ENCODE measurements around the gene GRAMD2B.
"Not testable (repeated sequence)": the region's sequence is repeated elsewhere in the genome, so short reads cannot be mapped to it uniquely, and the experiment has no call there.

Gene GRAMD2B

GRCh38 chr5:126380316-126380715 lies 42.9 kb upstream of the GRAMD2B start:
- H3K14ac ChIP-seq (ENCODE audit: low read length in 2 of 2); H3K36me3 ChIP-seq (ENCODE audit: control insufficient read depth in 1 of 2, insufficient read depth in 2 of 2, low read depth in 1 of 2, low read length in 2 of 2); H2BK15ac ChIP-seq (ENCODE audit: low read depth, poor library complexity, severe bottlenecking); H3K4me3 ChIP-seq (ENCODE audit: insufficient read depth in 1 of 2, low read depth in 1 of 2, low read length in 2 of 2); H3K9ac ChIP-seq (ENCODE audit: low read length); H2BK120ac ChIP-seq (ENCODE audit: low read depth, low read length); H3K79me1 ChIP-seq (replicated peaks; ENCODE audit: low read length, poor library complexity, severe bottlenecking); H3K4me2 ChIP-seq (ENCODE audit: low read length, poor library complexity, severe bottlenecking); H3K9me3 ChIP-seq (ENCODE audit: control insufficient read depth, low read length); H3K4ac ChIP-seq (ENCODE audit: low read depth in 1 of 2, low read length in 2 of 2); H2AFZ ChIP-seq (ENCODE audit: low read depth, low read length); H2AK5ac ChIP-seq (ENCODE audit: low read length, severe bottlenecking); DNase-seq; H3K23ac ChIP-seq (ENCODE audit: low read length in 2 of 2); H3K18ac ChIP-seq (ENCODE audit: low read depth in 1 of 2, low read length in 2 of 2); H4K8ac ChIP-seq (ENCODE audit: low read length); H4K91ac ChIP-seq (ENCODE audit: low read length); H2BK12ac ChIP-seq (ENCODE audit: low read length in 2 of 2); H2BK5ac ChIP-seq (ENCODE audit: low read depth, low read length, poor library complexity, severe bottlenecking); H3K27me3 ChIP-seq (ENCODE audit: control insufficient read depth in 1 of 2, insufficient read depth in 1 of 2, low read length in 2 of 2); H3K27ac ChIP-seq (ENCODE audit: low read length, poor library complexity, severe bottlenecking): not testable (repeated sequence)
- H3K4me1 ChIP-seq (ENCODE audit: control insufficient read depth, insufficient read depth, low read depth, low read length), result peaks cover 10% of the 10 kb centered on the region
- WGBS, result 97% methylated on average over 2 of the region's 2 CpGs

- Histone ChIP-seq H3K4me3 (ENCODE audit: insufficient read depth in 1 of 2, low read depth in 1 of 2, low read length in 2 of 2) (no peak overlapping the region), H3K4me2 (ENCODE audit: low read length, poor library complexity, severe bottlenecking) (no peak overlapping the region), H3K18ac (ENCODE audit: low read depth in 1 of 2, low read length in 2 of 2) (no peak overlapping the region), H3K14ac (ENCODE audit: low read length in 2 of 2) (no peak overlapping the region), H4K8ac (ENCODE audit: low read length) (no peak overlapping the region), H2BK12ac (ENCODE audit: low read length in 2 of 2) (no peak overlapping the region), H3K9ac (ENCODE audit: low read length) (no peak overlapping the region), H3K36me3 (ENCODE audit: control insufficient read depth in 1 of 2, insufficient read depth in 2 of 2, low read depth in 1 of 2, low read length in 2 of 2) (no peaks in the 10 kb centered on the region), H2BK15ac (ENCODE audit: low read depth, poor library complexity, severe bottlenecking) (no peak overlapping the region), H3K4me1 (ENCODE audit: control insufficient read depth, insufficient read depth, low read depth, low read length) (peaks cover 8% of the 10 kb centered on the region), H2AK5ac (ENCODE audit: low read length, severe bottlenecking) (peak overlapping the region; percentile 69), H3K4ac (ENCODE audit: low read depth in 1 of 2, low read length in 2 of 2) (no peak overlapping the region), H3K27ac (ENCODE audit: low read length, poor library complexity, severe bottlenecking) (peak overlapping the region; percentile 94), H3K27me3 (ENCODE audit: control insufficient read depth in 1 of 2, insufficient read depth in 1 of 2, low read length in 2 of 2) (no peaks in the 10 kb centered on the region), H3K79me1 (replicated peaks; ENCODE audit: low read length, poor library complexity, severe bottlenecking) (peaks cover 8% of the 10 kb centered on the region), H3K23ac (ENCODE audit: low read length in 2 of 2) (no peak overlapping the region), H2BK120ac (ENCODE audit: low read depth, low read length) (no peak overlapping the region), H4K91ac (ENCODE audit: low read length) (no peak overlapping the region), H2BK5ac (ENCODE audit: low read depth, low read length, poor library complexity, severe bottlenecking) (no peak overlapping the region), H2AFZ (ENCODE audit: low read depth, low read length) (no peak overlapping the region), H3K9me3 (ENCODE audit: control insufficient read depth, low read length) (peaks cover 10% of the 10 kb centered on the region)
- no peak for DNase-seq
Measured at GRCh38 chr5:126383246-126383645, 40.0 kb upstream of the GRAMD2B start.

GRCh38 chr5:126383776-126384175 lies 39.4 kb upstream of the GRAMD2B start:
- H2AFZ ChIP-seq (ENCODE audit: low read depth, low read length), result no peak overlapping the region
- no peak overlapping the region for H3K4me2 ChIP-seq (ENCODE audit: low read length, poor library complexity, severe bottlenecking)
- H3K36me3 ChIP-seq (ENCODE audit: control insufficient read depth in 1 of 2, insufficient read depth in 2 of 2, low read depth in 1 of 2, low read length in 2 of 2), result no peaks in the 10 kb centered on the region
- no peak overlapping the region for H4K8ac ChIP-seq (ENCODE audit: low read length)
- H3K27ac ChIP-seq (ENCODE audit: low read length, poor library complexity, severe bottlenecking), result peak overlapping the region; percentile 94
- no peaks in the 10 kb centered on the region for H3K27me3 ChIP-seq (ENCODE audit: control insufficient read depth in 1 of 2, insufficient read depth in 1 of 2, low read length in 2 of 2)
- H2BK5ac ChIP-seq (ENCODE audit: low read depth, low read length, poor library complexity, severe bottlenecking), result no peak overlapping the region
- WGBS, result 86% methylated on average over 1 of the region's 3 CpGs
- peaks cover 8% of the 10 kb centered on the region for H3K79me1 ChIP-seq (replicated peaks; ENCODE audit: low read length, poor library complexity, severe bottlenecking)
- peaks cover 8% of the 10 kb centered on the region for H3K4me1 ChIP-seq (ENCODE audit: control insufficient read depth, insufficient read depth, low read depth, low read length)
- H3K18ac ChIP-seq (ENCODE audit: low read depth in 1 of 2, low read length in 2 of 2), result no peak overlapping the region
- H2BK15ac ChIP-seq (ENCODE audit: low read depth, poor library complexity, severe bottlenecking), result no peak overlapping the region
- no peak overlapping the region for H3K14ac ChIP-seq (ENCODE audit: low read length in 2 of 2)
- no peak overlapping the region for H3K4me3 ChIP-seq (ENCODE audit: insufficient read depth in 1 of 2, low read depth in 1 of 2, low read length in 2 of 2)
- DNase-seq, result no peak
- H2AK5ac ChIP-seq (ENCODE audit: low read length, severe bottlenecking), result no peak overlapping the region
- no peak overlapping the region for H4K91ac ChIP-seq (ENCODE audit: low read length)
- no peak overlapping the region for H2BK120ac ChIP-seq (ENCODE audit: low read depth, low read length)
- H3K23ac ChIP-seq (ENCODE audit: low read length in 2 of 2), result no peak overlapping the region
- H3K9me3 ChIP-seq (ENCODE audit: control insufficient read depth, low read length), result peaks cover 10% of the 10 kb centered on the region
- no peak overlapping the region for H3K9ac ChIP-seq (ENCODE audit: low read length)
- H3K4ac ChIP-seq (ENCODE audit: low read depth in 1 of 2, low read length in 2 of 2), result no peak overlapping the region
- H2BK12ac ChIP-seq (ENCODE audit: low read length in 2 of 2), result no peak overlapping the region

GRCh38 chr5:126384985-126385384 lies 38.2 kb upstream of the GRAMD2B start:
- Histone ChIP-seq H3K9ac (ENCODE audit: low read length) (no peak overlapping the region), H3K36me3 (ENCODE audit: control insufficient read depth in 1 of 2, insufficient read depth in 2 of 2, low read depth in 1 of 2, low read length in 2 of 2) (no peaks in the 10 kb centered on the region), H2AK5ac (ENCODE audit: low read length, severe bottlenecking) (no peak overlapping the region), H3K4me3 (ENCODE audit: insufficient read depth in 1 of 2, low read depth in 1 of 2, low read length in 2 of 2) (no peak overlapping the region), H3K18ac (ENCODE audit: low read depth in 1 of 2, low read length in 2 of 2) (peak overlapping the region in 1 of 2 experiments; percentile 16), H2BK15ac (ENCODE audit: low read depth, poor library complexity, severe bottlenecking) (no peak overlapping the region), H4K8ac (ENCODE audit: low read length) (no peak overlapping the region), H2BK5ac (ENCODE audit: low read depth, low read length, poor library complexity, severe bottlenecking) (no peak overlapping the region), H3K79me1 (replicated peaks; ENCODE audit: low read length, poor library complexity, severe bottlenecking) (peaks cover 10% of the 10 kb centered on the region), H3K14ac (ENCODE audit: low read length in 2 of 2) (no peak overlapping the region), H2BK120ac (ENCODE audit: low read depth, low read length) (no peak overlapping the region), H3K9me3 (ENCODE audit: control insufficient read depth, low read length) (peaks cover 10% of the 10 kb centered on the region), H2AFZ (ENCODE audit: low read depth, low read length) (no peak overlapping the region), H3K4me1 (ENCODE audit: control insufficient read depth, insufficient read depth, low read depth, low read length) (peaks cover 8% of the 10 kb centered on the region), H2BK12ac (ENCODE audit: low read length in 2 of 2) (no peak overlapping the region), H4K91ac (ENCODE audit: low read length) (no peak overlapping the region), H3K23ac (ENCODE audit: low read length in 2 of 2) (no peak overlapping the region), H3K4me2 (ENCODE audit: low read length, poor library complexity, severe bottlenecking) (peak overlapping the region; percentile 27), H3K4ac (ENCODE audit: low read depth in 1 of 2, low read length in 2 of 2) (no peak overlapping the region), H3K27ac (ENCODE audit: low read length, poor library complexity, severe bottlenecking) (peak overlapping the region; percentile 94), H3K27me3 (ENCODE audit: control insufficient read depth in 1 of 2, insufficient read depth in 1 of 2, low read length in 2 of 2) (no peaks in the 10 kb centered on the region)
- peak; percentile 73 for DNase-seq
- WGBS, result 83% methylated on average over 2 of the region's 3 CpGs
